Kidney epithelial cell (primary cell): ENCODE results near the gene PRKCA. TPM values are rescaled to one million over a fixed set of nuclear protein-coding genes. Genes with fewer than 3 reads are reported as not detected.

ENCODE experiments used
- DNase-seq: peaks from one replicate; pipeline ENCODE4 v3.0.0-alpha.2; 2010; ENCODE audit warnings: low read depth
- H3K27me3 ChIP-seq: 2 replicates; pipeline ENCODE4 v1.6.0; 2011; ENCODE audit warnings: low read length; ENCODE audit not compliant: control insufficient read depth, insufficient read depth
- H3K36me3 ChIP-seq: 2 replicates; pipeline ENCODE4 v1.5.1; 2011; ENCODE audit warnings: low read length; ENCODE audit not compliant: control insufficient read depth, insufficient read depth
- H3K4me3 ChIP-seq: 2 replicates; pipeline ENCODE4 v1.5.1; 2011; ENCODE audit warnings: low read depth, mild to moderate bottlenecking, control low read depth, low read length
- total RNA-seq: library from RNA; depleted of rRNA; stranded (reverse); fragments of >200 nt; gene quantifications from 2 replicates; pipeline ENCODE4 v1.2.3, GENCODE V29; 2015
- TF ChIP-seq, protein P1 (sequence below): IDR thresholded peaks from 2 replicates; pipeline ENCODE4 v1.5.1; 2011; ENCODE audit warnings: mild to moderate bottlenecking, moderate library complexity, low read length, control low read depth, inconsistent platforms; ENCODE audit not compliant: insufficient read depth, poor library complexity, severe bottlenecking

Gene PRKCA
- total RNA-seq, 1 donor from 2014 or later = 5.7 TPM

DNA sequence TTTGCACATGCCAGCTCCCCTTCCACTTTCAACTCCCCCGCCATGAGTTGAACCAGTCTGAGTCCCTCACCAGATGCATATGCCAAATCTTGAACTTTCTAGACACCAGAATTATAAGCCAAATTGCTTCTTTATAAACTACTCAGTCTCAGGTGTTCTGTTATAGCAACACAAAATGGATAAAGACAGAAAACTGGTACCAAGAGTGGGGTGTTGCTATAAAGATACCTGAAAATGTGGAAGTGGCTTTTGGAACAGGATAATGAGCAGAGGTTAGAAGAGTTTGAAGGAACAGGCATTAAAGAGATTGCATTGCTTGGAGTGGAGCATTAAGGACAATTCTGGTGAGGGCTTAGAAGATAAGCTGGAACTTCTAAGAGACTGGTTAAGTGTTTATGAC is 515.3 kb downstream of the PRKCA start:
- Histone ChIP-seq H3K36me3 (no peaks in the 10 kb centered on the region), H3K4me3 (no peak overlapping the region), H3K27me3 (peaks cover 5% of the 10 kb centered on the region)
- DNase-seq = no peak
- TF ChIP-seq, protein P1, sequence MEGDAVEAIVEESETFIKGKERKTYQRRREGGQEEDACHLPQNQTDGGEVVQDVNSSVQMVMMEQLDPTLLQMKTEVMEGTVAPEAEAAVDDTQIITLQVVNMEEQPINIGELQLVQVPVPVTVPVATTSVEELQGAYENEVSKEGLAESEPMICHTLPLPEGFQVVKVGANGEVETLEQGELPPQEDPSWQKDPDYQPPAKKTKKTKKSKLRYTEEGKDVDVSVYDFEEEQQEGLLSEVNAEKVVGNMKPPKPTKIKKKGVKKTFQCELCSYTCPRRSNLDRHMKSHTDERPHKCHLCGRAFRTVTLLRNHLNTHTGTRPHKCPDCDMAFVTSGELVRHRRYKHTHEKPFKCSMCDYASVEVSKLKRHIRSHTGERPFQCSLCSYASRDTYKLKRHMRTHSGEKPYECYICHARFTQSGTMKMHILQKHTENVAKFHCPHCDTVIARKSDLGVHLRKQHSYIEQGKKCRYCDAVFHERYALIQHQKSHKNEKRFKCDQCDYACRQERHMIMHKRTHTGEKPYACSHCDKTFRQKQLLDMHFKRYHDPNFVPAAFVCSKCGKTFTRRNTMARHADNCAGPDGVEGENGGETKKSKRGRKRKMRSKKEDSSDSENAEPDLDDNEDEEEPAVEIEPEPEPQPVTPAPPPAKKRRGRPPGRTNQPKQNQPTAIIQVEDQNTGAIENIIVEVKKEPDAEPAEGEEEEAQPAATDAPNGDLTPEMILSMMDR = no peak

DNA sequence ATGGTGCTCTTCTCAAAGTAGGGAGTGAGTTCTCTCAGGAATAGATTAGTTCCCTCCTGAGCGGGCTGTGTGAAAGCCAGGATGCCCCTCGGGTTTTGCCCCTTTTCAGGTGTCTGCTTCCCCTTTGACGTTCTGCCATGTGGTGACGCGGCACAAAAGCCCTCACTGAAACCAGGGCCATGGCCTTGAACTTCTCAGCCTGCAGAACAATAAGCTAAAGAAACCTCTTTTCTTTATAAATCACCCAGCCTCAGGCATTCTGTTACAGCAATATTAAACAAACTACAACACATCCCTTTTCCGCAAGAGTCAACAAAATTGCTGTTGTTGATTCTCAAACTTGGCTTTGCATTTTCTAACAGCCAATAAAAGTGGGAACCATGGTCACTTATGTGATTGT is 517.1 kb downstream of the PRKCA start:
- Histone ChIP-seq H3K4me3 (no peak overlapping the region), H3K36me3 (no peaks in the 10 kb centered on the region), H3K27me3 (peaks cover 3% of the 10 kb centered on the region)
- DNase-seq = no peak
- TF ChIP-seq, protein P1 = no peak

DNA sequence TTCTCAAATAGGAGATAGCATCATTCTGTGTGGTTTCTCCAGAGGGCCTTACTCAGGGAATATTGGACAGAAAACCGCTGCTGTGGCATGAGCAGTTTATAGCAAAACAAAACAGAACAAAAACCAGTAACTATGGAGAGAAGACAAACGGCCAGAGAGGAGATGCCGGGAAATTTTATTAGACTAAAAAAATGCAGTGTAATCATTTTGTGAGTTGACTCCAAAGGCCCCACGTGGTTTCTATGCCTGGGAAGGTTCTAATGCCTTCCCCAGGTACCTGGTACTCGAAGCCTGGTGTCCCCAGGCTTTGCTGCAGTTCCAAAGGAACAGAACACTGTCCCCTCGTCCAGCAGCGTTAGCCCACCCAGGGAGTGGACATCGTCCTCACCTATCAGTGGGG is 519.6 kb downstream of the PRKCA start:
- TF ChIP-seq, protein P1 = no peak
- no peaks in the 10 kb centered on the region for H3K36me3 ChIP-seq
- H3K27me3 ChIP-seq = peaks cover 3% of the 10 kb centered on the region
- H3K4me3 ChIP-seq = no peak overlapping the region
- no peak for DNase-seq

DNA sequence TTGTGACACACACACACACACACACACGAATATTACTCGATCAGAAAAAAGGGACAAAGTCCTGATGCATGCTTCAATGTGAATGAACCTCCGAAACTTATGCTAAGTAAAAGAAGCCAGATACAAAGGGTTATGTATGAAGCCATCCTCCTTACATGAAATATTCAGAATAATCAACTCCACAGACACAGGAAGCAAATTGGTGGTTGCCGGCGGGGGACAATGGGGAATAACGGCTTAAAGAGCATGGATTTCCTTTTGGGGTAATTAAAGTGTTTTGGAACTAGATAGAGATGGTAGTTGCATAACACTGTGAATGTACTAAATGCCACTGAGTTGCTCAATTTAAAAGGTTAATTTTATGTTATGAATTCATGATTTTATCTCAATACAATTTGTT is 524.4 kb downstream of the PRKCA start:
- H3K36me3 ChIP-seq = no peaks in the 10 kb centered on the region
- no peak overlapping the region for H3K4me3 ChIP-seq
- DNase-seq = no peak
- TF ChIP-seq, protein P1 = no peak
- peaks cover 11% of the 10 kb centered on the region for H3K27me3 ChIP-seq

DNA sequence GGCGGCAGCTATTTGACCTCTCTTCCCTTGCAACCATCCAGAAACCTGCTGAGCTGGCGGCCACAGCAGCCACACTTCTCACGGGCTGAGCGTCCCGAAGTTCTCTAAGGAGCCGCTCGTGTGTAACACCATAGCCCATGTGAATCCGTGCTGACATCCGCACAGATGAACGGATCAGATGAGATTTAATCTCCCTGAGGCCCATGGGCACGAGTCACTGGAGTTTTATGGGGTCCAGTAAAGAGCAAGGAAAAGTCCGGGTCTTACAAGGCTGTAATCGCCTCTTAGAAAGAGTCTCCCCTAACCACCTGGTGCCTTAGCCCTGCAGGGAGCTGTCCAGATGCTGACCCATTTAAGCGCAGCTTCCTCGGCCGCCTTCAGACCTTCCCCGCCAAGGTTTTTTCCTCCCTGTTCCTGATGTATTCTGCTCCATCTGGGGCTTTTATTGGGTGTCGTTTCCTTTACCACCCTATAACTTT is 527.0 kb downstream of the PRKCA start:
- no peaks in the 10 kb centered on the region for H3K36me3 ChIP-seq
- peaks cover 13% of the 10 kb centered on the region for H3K27me3 ChIP-seq
- no peak overlapping the region for H3K4me3 ChIP-seq
- peak; percentile 38 for DNase-seq
- TF ChIP-seq, protein P1 = no peak

DNA sequence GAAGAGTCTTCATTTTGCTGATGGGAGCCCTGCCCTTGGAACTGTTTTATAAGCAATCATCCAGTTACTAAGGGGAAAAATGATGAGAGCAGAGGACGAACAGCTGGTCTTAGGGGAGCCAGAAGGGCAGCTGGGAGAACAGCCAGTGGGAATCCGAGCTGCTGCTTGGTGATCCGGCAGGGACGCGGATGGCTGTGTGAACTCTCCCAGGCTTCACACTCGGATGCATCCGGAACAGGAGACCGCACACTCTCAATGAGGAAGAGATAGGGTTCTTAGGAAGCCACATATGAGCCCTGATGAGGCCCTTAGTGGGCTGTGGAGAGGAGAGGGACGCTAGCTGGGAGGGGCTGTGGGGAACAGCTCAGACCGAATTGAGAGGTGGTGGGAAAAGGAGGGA is 527.5 kb downstream of the PRKCA start:
- H3K4me3 ChIP-seq = no peak overlapping the region
- DNase-seq = no peak
- TF ChIP-seq, protein P1 = no peak
- H3K36me3 ChIP-seq = no peaks in the 10 kb centered on the region
- peaks cover 17% of the 10 kb centered on the region for H3K27me3 ChIP-seq
